Measurements from ENCODE around the gene BABAM2.

DNA sequence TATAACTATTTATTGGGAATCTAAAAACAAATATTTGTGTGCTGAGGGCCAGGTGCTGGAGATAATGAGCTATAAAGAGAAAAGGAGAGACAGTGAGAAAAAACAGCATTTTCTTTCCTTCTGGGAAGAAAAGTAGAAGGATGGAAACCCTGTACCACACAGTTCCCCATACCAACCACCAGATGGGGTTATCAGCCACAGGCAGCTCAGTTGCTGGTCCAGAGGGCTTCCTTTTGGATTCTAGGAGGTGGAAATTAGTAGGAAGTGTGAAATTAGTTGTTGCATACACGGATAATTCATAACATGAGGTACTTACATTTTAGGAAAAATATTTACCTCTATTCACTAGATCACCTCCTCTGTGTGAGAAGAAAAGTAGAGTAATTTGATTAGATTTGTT lies 265.1 kb downstream of the BABAM2 start:
- TF ChIP-seq EZH2phosphoT487 (IDR thresholded peaks at IDR 0.05; ENCODE audit: insufficient read depth, low read depth) (no peak), EZH2 (IDR thresholded peaks at IDR 0.05; ENCODE audit: insufficient read depth, poor library complexity, severe bottlenecking) (no peak)
